ENCODE measurements around the gene RBMS3. TPM values are rescaled to one million over a fixed set of nuclear protein-coding genes. Genes with fewer than 3 reads are reported as not detected.

RBMS3 gene
- total RNA-seq, 1 donor, result 81.1 TPM

- no peaks in the 10 kb centered on the region for H4K20me1 ChIP-seq (ENCODE audit: insufficient read depth, low read length)
- H3K79me2 ChIP-seq (ENCODE audit: insufficient read depth, low read length), result peaks cover 11% of the 10 kb centered on the region
These were observed 327.8 kb downstream of the RBMS3 start for GRCh38 chr3:29608414-29609327.

GRCh38 chr3:29609328-29609811 lies 328.5 kb downstream of the RBMS3 start:
- H3K4me3 ChIP-seq (ENCODE audit: insufficient read depth, low read length), result no peak overlapping the region
- H3K4me2 ChIP-seq (ENCODE audit: insufficient read depth, low read length), result no peak overlapping the region
- no peak for DNase-seq (ENCODE audit: insufficient read length, low spot score, missing footprints)
- no peaks in the 10 kb centered on the region for H3K27me3 ChIP-seq (ENCODE audit: insufficient read depth, low read length)
- no peak overlapping the region for H3K27ac ChIP-seq (ENCODE audit: low read depth, low read length)
- peaks cover 7% of the 10 kb centered on the region for H3K4me1 ChIP-seq (ENCODE audit: insufficient read depth, low read length)
- TF ChIP-seq CTCF (IDR thresholded peaks at IDR 0.05; ENCODE audit: extremely low read depth, low read depth, low read length), result no peak
- peaks cover 11% of the 10 kb centered on the region for H3K79me2 ChIP-seq (ENCODE audit: insufficient read depth, low read length)
- no peaks in the 10 kb centered on the region for H4K20me1 ChIP-seq (ENCODE audit: insufficient read depth, low read length)
- no peaks in the 10 kb centered on the region for H3K9me3 ChIP-seq (ENCODE audit: low read depth, low read length)
- no peaks in the 10 kb centered on the region for H3K36me3 ChIP-seq (ENCODE audit: insufficient read depth, low read length)
- H2AFZ ChIP-seq (ENCODE audit: low read length), result no peak overlapping the region

More at GRCh38 chr3:29608414-29609327, 327.8 kb downstream of the RBMS3 start:
- Histone ChIP-seq H3K4me1 (ENCODE audit: insufficient read depth, low read length) (peaks cover 7% of the 10 kb centered on the region), H3K9me3 (ENCODE audit: low read depth, low read length) (no peaks in the 10 kb centered on the region), H3K27me3 (ENCODE audit: insufficient read depth, low read length) (no peaks in the 10 kb centered on the region), H3K4me2 (ENCODE audit: insufficient read depth, low read length) (no peak overlapping the region), H2AFZ (ENCODE audit: low read length) (no peak overlapping the region), H3K27ac (ENCODE audit: low read depth, low read length) (no peak overlapping the region), H3K4me3 (ENCODE audit: insufficient read depth, low read length) (no peak overlapping the region), H3K36me3 (ENCODE audit: insufficient read depth, low read length) (no peaks in the 10 kb centered on the region)
- TF ChIP-seq CTCF (IDR thresholded peaks at IDR 0.05; ENCODE audit: extremely low read depth, low read depth, low read length), result no peak
- no peak for DNase-seq (ENCODE audit: insufficient read length, low spot score, missing footprints)

GRCh38 chr3:29610781-29611180 lies 329.9 kb downstream of the RBMS3 start:
- Histone ChIP-seq H4K20me1 (ENCODE audit: insufficient read depth, low read length) (no peaks in the 10 kb centered on the region), H3K27ac (ENCODE audit: low read depth, low read length) (no peak overlapping the region), H3K4me2 (ENCODE audit: insufficient read depth, low read length) (no peak overlapping the region), H3K27me3 (ENCODE audit: insufficient read depth, low read length) (no peaks in the 10 kb centered on the region), H3K79me2 (ENCODE audit: insufficient read depth, low read length) (peaks cover 11% of the 10 kb centered on the region), H3K9me3 (ENCODE audit: low read depth, low read length) (no peaks in the 10 kb centered on the region), H2AFZ (ENCODE audit: low read length) (no peak overlapping the region), H3K36me3 (ENCODE audit: insufficient read depth, low read length) (no peaks in the 10 kb centered on the region), H3K4me3 (ENCODE audit: insufficient read depth, low read length) (no peak overlapping the region), H3K4me1 (ENCODE audit: insufficient read depth, low read length) (peaks cover 4% of the 10 kb centered on the region)
- DNase-seq (ENCODE audit: insufficient read length, low spot score, missing footprints), result no peak
- no peak for TF ChIP-seq CTCF (IDR thresholded peaks at IDR 0.05; ENCODE audit: extremely low read depth, low read depth, low read length)

- Histone ChIP-seq H4K20me1 (ENCODE audit: insufficient read depth, low read length) (no peaks in the 10 kb centered on the region), H3K36me3 (ENCODE audit: insufficient read depth, low read length) (no peaks in the 10 kb centered on the region), H3K4me2 (ENCODE audit: insufficient read depth, low read length) (no peak overlapping the region), H2AFZ (ENCODE audit: low read length) (no peak overlapping the region), H3K4me3 (ENCODE audit: insufficient read depth, low read length) (no peak overlapping the region), H3K27me3 (ENCODE audit: insufficient read depth, low read length) (no peaks in the 10 kb centered on the region), H3K9me3 (ENCODE audit: low read depth, low read length) (no peaks in the 10 kb centered on the region), H3K27ac (ENCODE audit: low read depth, low read length) (no peak overlapping the region), H3K79me2 (ENCODE audit: insufficient read depth, low read length) (peaks cover 11% of the 10 kb centered on the region), H3K4me1 (ENCODE audit: insufficient read depth, low read length) (peaks cover 1% of the 10 kb centered on the region)
- no peak for DNase-seq (ENCODE audit: insufficient read length, low spot score, missing footprints)
- no peak for TF ChIP-seq CTCF (IDR thresholded peaks at IDR 0.05; ENCODE audit: extremely low read depth, low read depth, low read length)
These were observed 330.4 kb downstream of the RBMS3 start for GRCh38 chr3:29611252-29611651.

All from osteoblast (primary cell).